Measurements from ENCODE around the gene PCED1B.

GRCh38 chr12:47102406-47102805, 23.0 kb downstream of the PCED1B start:
- TF ChIP-seq CREB1 (IDR thresholded peaks at IDR 0.05; ENCODE audit: low read depth), result no peak
- no peak for TF ChIP-seq YY1 (IDR thresholded peaks at IDR 0.05; ENCODE audit: low read depth)
- TF ChIP-seq RAD21 (IDR thresholded peaks at IDR 0.05; ENCODE audit: low read depth), result no peak
- no peak for TF ChIP-seq TAF1 (IDR thresholded peaks at IDR 0.05; ENCODE audit: low read depth)
- TF ChIP-seq MAX (IDR thresholded peaks at IDR 0.05), result no peak
- TF ChIP-seq TCF12 (IDR thresholded peaks at IDR 0.05; ENCODE audit: low read depth), result no peak
- TF ChIP-seq, protein P1, sequence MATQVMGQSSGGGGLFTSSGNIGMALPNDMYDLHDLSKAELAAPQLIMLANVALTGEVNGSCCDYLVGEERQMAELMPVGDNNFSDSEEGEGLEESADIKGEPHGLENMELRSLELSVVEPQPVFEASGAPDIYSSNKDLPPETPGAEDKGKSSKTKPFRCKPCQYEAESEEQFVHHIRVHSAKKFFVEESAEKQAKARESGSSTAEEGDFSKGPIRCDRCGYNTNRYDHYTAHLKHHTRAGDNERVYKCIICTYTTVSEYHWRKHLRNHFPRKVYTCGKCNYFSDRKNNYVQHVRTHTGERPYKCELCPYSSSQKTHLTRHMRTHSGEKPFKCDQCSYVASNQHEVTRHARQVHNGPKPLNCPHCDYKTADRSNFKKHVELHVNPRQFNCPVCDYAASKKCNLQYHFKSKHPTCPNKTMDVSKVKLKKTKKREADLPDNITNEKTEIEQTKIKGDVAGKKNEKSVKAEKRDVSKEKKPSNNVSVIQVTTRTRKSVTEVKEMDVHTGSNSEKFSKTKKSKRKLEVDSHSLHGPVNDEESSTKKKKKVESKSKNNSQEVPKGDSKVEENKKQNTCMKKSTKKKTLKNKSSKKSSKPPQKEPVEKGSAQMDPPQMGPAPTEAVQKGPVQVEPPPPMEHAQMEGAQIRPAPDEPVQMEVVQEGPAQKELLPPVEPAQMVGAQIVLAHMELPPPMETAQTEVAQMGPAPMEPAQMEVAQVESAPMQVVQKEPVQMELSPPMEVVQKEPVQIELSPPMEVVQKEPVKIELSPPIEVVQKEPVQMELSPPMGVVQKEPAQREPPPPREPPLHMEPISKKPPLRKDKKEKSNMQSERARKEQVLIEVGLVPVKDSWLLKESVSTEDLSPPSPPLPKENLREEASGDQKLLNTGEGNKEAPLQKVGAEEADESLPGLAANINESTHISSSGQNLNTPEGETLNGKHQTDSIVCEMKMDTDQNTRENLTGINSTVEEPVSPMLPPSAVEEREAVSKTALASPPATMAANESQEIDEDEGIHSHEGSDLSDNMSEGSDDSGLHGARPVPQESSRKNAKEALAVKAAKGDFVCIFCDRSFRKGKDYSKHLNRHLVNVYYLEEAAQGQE (IDR thresholded peaks at IDR 0.05; ENCODE audit: low read depth), result no peak
- TF ChIP-seq EP300 (IDR thresholded peaks at IDR 0.05; ENCODE audit: borderline replicate concordance), result no peak
- TF ChIP-seq EGR1 (IDR thresholded peaks at IDR 0.05), result no peak
